ENCODE results near the gene INSIG2.

The INSIG2 gene

GRCh38 chr2:118049816-118050140, 38.5 kb upstream of the INSIG2 start:
- TF ChIP-seq MAX (IDR thresholded peaks at IDR 0.05) (no peak), TAF1 (IDR thresholded peaks at IDR 0.05; ENCODE audit: low read depth) (no peak), REST (IDR thresholded peaks at IDR 0.05; ENCODE audit: low read depth) (no peak), TCF12 (IDR thresholded peaks at IDR 0.05; ENCODE audit: low read depth) (no peak), CEBPB (IDR thresholded peaks at IDR 0.05) (no peak), NFIC (IDR thresholded peaks at IDR 0.05) (no peak), ZBTB7A (IDR thresholded peaks at IDR 0.05; ENCODE audit: low read depth) (no peak), EGR1 (IDR thresholded peaks at IDR 0.05) (no peak), USF1 (IDR thresholded peaks at IDR 0.05) (no peak), EP300 (IDR thresholded peaks at IDR 0.05; ENCODE audit: borderline replicate concordance) (no peak)

- no peak for TF ChIP-seq CREB1 (IDR thresholded peaks at IDR 0.05; ENCODE audit: low read depth)
- TF ChIP-seq USF1 (IDR thresholded peaks at IDR 0.05): no peak
- TF ChIP-seq MAX (IDR thresholded peaks at IDR 0.05): no peak
- no peak for TF ChIP-seq FOXM1 (IDR thresholded peaks at IDR 0.05; ENCODE audit: borderline replicate concordance, low read depth)
- no peak for TF ChIP-seq TAF1 (IDR thresholded peaks at IDR 0.05; ENCODE audit: low read depth)
- TF ChIP-seq YY1 (IDR thresholded peaks at IDR 0.05; ENCODE audit: low read depth): no peak
- no peak for TF ChIP-seq EGR1 (IDR thresholded peaks at IDR 0.05)
- TF ChIP-seq RAD21 (IDR thresholded peaks at IDR 0.05; ENCODE audit: low read depth): no peak
- no peak for TF ChIP-seq NFIC (IDR thresholded peaks at IDR 0.05)
- TF ChIP-seq EP300 (IDR thresholded peaks at IDR 0.05; ENCODE audit: borderline replicate concordance): no peak
- no peak for TF ChIP-seq ZBTB7A (IDR thresholded peaks at IDR 0.05; ENCODE audit: low read depth)
- TF ChIP-seq CEBPB (IDR thresholded peaks at IDR 0.05): no peak
These were observed 37.9 kb upstream of the INSIG2 start for GRCh38 chr2:118050386-118050785.

GRCh38 chr2:118050974-118051373, 37.3 kb upstream of the INSIG2 start:
- no peak for TF ChIP-seq TEAD4 (IDR thresholded peaks at IDR 0.05)
- TF ChIP-seq USF1 (IDR thresholded peaks at IDR 0.05): no peak
- TF ChIP-seq ZBTB7A (IDR thresholded peaks at IDR 0.05; ENCODE audit: low read depth): no peak
- TF ChIP-seq TCF12 (IDR thresholded peaks at IDR 0.05; ENCODE audit: low read depth): no peak
- TF ChIP-seq YY1 (IDR thresholded peaks at IDR 0.05; ENCODE audit: low read depth): no peak
- TF ChIP-seq CREB1 (IDR thresholded peaks at IDR 0.05; ENCODE audit: low read depth): no peak
- no peak for TF ChIP-seq EGR1 (IDR thresholded peaks at IDR 0.05)
- no peak for TF ChIP-seq NFIC (IDR thresholded peaks at IDR 0.05)
- TF ChIP-seq RAD21 (IDR thresholded peaks at IDR 0.05; ENCODE audit: low read depth): no peak
- no peak for TF ChIP-seq REST (IDR thresholded peaks at IDR 0.05; ENCODE audit: low read depth)
- TF ChIP-seq MAX (IDR thresholded peaks at IDR 0.05): no peak
- TF ChIP-seq EP300 (IDR thresholded peaks at IDR 0.05; ENCODE audit: borderline replicate concordance): no peak
- no peak for TF ChIP-seq CEBPB (IDR thresholded peaks at IDR 0.05)
- no peak for TF ChIP-seq FOXM1 (IDR thresholded peaks at IDR 0.05; ENCODE audit: borderline replicate concordance, low read depth)

- TF ChIP-seq EGR1 (IDR thresholded peaks at IDR 0.05) (no peak), RAD21 (IDR thresholded peaks at IDR 0.05; ENCODE audit: low read depth) (no peak), TEAD4 (IDR thresholded peaks at IDR 0.05) (no peak), CEBPB (IDR thresholded peaks at IDR 0.05) (no peak), MAX (IDR thresholded peaks at IDR 0.05) (no peak), NFIC (IDR thresholded peaks at IDR 0.05) (no peak), YY1 (IDR thresholded peaks at IDR 0.05; ENCODE audit: low read depth) (no peak), FOXM1 (IDR thresholded peaks at IDR 0.05; ENCODE audit: borderline replicate concordance, low read depth) (no peak), TAF1 (IDR thresholded peaks at IDR 0.05; ENCODE audit: low read depth) (no peak), EP300 (IDR thresholded peaks at IDR 0.05; ENCODE audit: borderline replicate concordance) (no peak), TCF12 (IDR thresholded peaks at IDR 0.05; ENCODE audit: low read depth) (no peak), CREB1 (IDR thresholded peaks at IDR 0.05; ENCODE audit: low read depth) (no peak), USF1 (IDR thresholded peaks at IDR 0.05) (no peak), ZBTB7A (IDR thresholded peaks at IDR 0.05; ENCODE audit: low read depth) (no peak)
These were observed 36.4 kb upstream of the INSIG2 start for GRCh38 chr2:118051826-118052358.

Measured in Ishikawa (cell line).